ENCODE results near the gene LRRC28.

- TF ChIP-seq CTCF (IDR thresholded peaks at IDR 0.05) (no peak), EP300 (IDR thresholded peaks at IDR 0.05; ENCODE audit: low read depth) (no peak), POLR2A (IDR thresholded peaks at IDR 0.05) (no peak), POLR2AphosphoS5 (IDR thresholded peaks at IDR 0.05) (no peak)
Measured at GRCh38 chr15:99306694-99307338, 55.5 kb downstream of the LRRC28 start.
